Activated T-helper 2 cell treated with anti-CD3 and anti-CD28 coated beads, Interferon-gamma antibody, Interleukin-2, Interleukin-4, amounts not matched to agents 10 μg/mL and 5 μg/mL and 100 μg/mL, durations not matched to agents 14 hours and 24 hours and 36 hours (primary cell): Measurements from ENCODE around the gene EPM2AIP1. TPM values are rescaled to one million over a fixed set of nuclear protein-coding genes. Genes with fewer than 3 reads are reported as not detected.
"Not testable (repeated sequence)": the region's sequence is repeated elsewhere in the genome, so short reads cannot be mapped to it uniquely, and the experiment has no call there.

Experiments used
- DNase-seq: peaks from one replicate; pipeline ENCODE4 v3.0.0; 2021; ENCODE audit warnings: low spot score
- H3K27ac Mint-ChIP-seq: one replicate; pipeline ENCODE4 v1.8.0; 2021; ENCODE audit warnings: mixed read lengths
- H3K27me3 Mint-ChIP-seq: one replicate; pipeline ENCODE4 v1.8.0; 2021; ENCODE audit warnings: low read depth, mixed read lengths
- H3K36me3 Mint-ChIP-seq: one replicate; pipeline ENCODE4 v1.8.0; 2021; ENCODE audit warnings: low read depth, mixed read lengths
- H3K4me1 Mint-ChIP-seq: one replicate; pipeline ENCODE4 v1.8.0; 2021; ENCODE audit warnings: low read depth, mixed read lengths
- H3K4me3 Mint-ChIP-seq: one replicate; pipeline ENCODE4 v1.8.0; 2021; ENCODE audit warnings: low read depth, mild to moderate bottlenecking, moderate library complexity, mixed read lengths
- H3K9me3 Mint-ChIP-seq: one replicate; pipeline ENCODE4 v1.8.0; 2021; ENCODE audit warnings: mixed read lengths
- intact Hi-C: fragments of 100-400 bp; cut with micrococcal nuclease; formaldehyde crosslinking; loops from one replicate; pipeline ENCODE4 v1.15.1; 2023
- total RNA-seq: library from RNA; stranded (reverse); gene quantifications from 2 replicates; pipeline ENCODE4 v1.2.3, GENCODE V29; 2022

EPM2AIP1 gene
- 17.7 and 20.4 TPM in 2 replicates for total RNA-seq

DNA sequence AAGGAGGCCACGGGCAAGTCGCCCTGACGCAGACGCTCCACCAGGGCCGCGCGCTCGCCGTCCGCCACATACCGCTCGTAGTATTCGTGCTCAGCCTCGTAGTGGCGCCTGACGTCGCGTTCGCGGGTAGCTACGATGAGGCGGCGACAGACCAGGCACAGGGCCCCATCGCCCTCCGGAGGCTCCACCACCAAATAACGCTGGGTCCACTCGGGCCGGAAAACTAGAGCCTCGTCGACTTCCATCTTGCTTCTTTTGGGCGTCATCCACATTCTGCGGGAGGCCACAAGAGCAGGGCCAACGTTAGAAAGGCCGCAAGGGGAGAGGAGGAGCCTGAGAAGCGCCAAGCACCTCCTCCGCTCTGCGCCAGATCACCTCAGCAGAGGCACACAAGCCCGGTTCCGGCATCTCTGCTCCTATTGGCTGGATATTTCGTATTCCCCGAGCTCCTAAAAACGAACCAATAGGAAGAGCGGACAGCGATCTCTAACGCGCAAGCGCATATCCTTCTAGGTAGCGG, at the start of gene EPM2AIP1:
EPM2AIP1 (minus strand) TSS at position 326 of the 520 bp plus-strand sequence; CDS start at position 272, 54 bp downstream.
- Mint-ChIP-seq H3K36me3 (peaks cover 43% of the 10 kb centered on the region), H3K27me3 (no peaks in the 10 kb centered on the region), H3K9me3 (no peaks in the 10 kb centered on the region), H3K27ac (no peak within 1 kb of the TSS), H3K4me3 (no peak within 1 kb of the TSS), H3K4me1 (peaks cover 41% of the 10 kb centered on the region)
- peak; percentile 100 for DNase-seq
- intact Hi-C loops: loop anchor here (1.0 to 10.0 kb wide), 3 partner anchors 23 to 1144 kb away; partner anchors contain the start of genes ACAA1 and MYD88

DNA sequence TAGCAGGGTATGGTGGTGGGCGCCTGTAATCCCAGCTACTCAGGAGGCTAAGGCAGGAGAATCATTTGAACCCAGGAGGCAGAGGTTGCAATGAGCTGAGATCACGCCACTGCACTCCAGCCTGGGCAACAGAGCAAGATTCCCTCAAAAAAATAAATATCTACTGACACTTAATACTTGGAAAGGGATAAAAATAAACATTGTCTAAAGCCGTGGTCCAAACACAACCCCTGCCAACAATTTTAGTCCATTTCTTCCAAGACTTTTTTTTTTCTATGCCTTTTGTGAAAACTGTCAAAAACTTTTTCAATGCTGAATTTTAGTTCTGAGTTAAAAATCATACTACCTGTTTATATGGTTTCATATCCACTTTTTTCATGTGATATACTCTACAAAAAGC, 49.8 kb upstream of the EPM2AIP1 start:
- peaks cover 58% of the 10 kb centered on the region for H3K36me3 Mint-ChIP-seq
- H3K4me3 Mint-ChIP-seq, DNase-seq, H3K27ac Mint-ChIP-seq, H3K4me1 Mint-ChIP-seq, H3K9me3 Mint-ChIP-seq, H3K27me3 Mint-ChIP-seq, intact Hi-C loops: not testable (repeated sequence)

DNA sequence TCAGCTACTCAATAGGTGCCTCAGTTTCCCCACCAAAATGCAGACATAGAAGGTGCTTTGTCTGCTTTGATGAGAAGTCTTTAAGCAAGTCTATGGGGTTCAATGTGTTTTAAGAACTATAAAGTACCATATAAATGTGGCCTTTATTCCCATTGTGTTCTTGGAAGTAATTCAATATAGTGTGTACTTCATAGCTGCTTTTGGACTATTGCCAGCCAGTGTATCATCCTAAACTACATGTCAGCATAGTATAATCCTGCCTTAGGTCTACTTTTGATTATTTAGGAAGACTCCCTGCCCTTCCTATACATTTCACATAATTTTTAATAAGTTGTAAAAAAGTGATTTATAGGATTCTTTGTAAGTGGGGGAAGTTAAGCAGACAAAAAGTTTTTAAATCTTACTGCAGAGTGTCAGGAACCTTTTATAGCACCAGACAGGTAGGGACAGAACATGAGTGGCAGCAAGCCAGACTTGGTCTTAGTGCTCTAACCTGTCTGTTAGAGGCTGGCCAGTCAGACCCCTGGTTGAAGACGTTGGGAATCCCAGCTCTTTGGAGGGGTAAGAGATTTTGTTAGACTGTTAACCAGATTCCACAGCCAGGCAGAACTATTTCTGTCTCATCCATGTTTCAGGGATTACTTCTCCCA, 48.7 kb upstream of the EPM2AIP1 start:
- Mint-ChIP-seq H3K4me1 (no peaks in the 10 kb centered on the region), H3K36me3 (peaks cover 57% of the 10 kb centered on the region), H3K27ac (no peak overlapping the region), H3K4me3 (no peak overlapping the region), H3K9me3 (peaks cover 3% of the 10 kb centered on the region), H3K27me3 (no peaks in the 10 kb centered on the region)
- no peak for DNase-seq
- intact Hi-C loops: no loop called here

DNA sequence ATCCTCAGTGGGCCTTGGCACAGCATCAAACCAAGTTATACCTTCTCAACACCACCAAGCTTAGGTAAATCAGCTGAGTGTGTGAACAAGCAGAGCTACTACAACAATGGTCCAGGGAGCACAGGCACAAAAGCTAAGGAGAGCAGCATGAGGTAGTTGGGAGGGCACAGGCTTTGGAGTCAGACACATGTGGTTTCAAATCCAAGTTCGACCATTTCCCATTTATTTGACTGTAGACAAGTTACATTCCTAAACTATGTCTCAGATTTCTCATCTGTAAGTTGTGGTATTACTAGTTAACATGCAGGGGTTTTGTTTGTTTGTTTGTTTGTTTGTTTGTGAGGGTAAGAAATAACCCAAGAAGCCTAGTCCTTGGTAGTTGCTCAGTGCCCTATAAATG, 47.3 kb upstream of the EPM2AIP1 start:
- Mint-ChIP-seq H3K27ac (no peak overlapping the region), H3K4me3 (no peak overlapping the region), H3K9me3 (peaks cover 11% of the 10 kb centered on the region), H3K36me3 (peaks cover 64% of the 10 kb centered on the region), H3K4me1 (no peaks in the 10 kb centered on the region), H3K27me3 (no peaks in the 10 kb centered on the region)
- DNase-seq: no peak
- intact Hi-C loops: no loop called here

DNA sequence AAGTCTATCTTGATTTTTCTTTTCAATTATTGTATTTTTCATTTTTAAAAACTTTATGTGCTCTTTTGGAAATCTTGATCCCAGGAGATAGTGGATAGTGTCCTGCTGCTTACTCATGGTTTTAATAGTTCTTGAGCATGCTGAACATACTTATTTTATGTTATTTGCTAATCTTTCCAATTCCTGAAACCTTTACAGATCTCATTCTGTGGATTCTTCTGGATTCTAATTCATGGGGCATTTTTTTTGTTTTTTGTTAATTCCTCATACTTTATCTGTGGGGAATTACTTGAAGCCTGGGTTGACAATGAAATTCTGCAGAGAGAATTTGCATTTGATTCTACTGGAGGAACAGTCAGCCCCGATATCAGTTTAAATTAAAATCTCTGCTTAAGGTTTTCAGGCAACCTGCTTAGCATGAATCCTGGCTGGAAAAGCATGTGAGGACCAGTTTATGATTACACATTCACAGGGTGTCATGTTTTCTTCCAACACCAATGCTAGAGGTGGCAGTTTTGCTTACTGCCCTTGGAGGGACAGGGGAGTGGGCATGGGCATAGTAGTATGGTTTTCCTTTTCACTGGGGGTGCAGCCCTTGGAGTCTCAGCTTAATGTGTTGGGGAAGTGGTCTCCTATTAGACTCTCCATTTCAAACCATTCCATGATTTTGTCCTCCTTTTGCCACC, 46.4 kb upstream of the EPM2AIP1 start:
- peaks cover 11% of the 10 kb centered on the region for H3K9me3 Mint-ChIP-seq

DNA sequence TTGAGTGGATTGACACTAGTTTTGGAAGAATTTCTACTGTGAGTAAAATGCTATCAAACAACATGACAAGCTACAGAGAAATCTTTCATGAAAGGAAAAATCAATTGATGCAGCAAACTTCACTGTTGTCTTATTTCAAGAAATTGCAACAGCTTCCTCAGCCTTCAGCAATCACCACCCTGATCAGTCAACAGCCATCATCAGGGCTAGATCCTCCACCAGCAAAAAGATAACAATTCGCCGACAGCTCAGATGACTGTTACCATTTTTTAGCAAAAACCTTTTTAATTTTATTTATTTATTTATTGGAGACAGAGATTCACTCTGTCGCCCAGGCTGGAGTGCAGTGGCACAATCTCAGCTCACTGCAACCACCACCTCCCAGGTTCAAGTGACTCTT, 44.4 kb upstream of the EPM2AIP1 start:
- Mint-ChIP-seq H3K9me3 (peaks cover 11% of the 10 kb centered on the region), H3K4me3 (no peak overlapping the region), H3K27me3 (no peaks in the 10 kb centered on the region), H3K27ac (no peak overlapping the region), H3K4me1 (no peaks in the 10 kb centered on the region), H3K36me3 (peaks cover 82% of the 10 kb centered on the region)
- DNase-seq: no peak
- intact Hi-C loops: no loop called here

More for the DNA sequence above, 46.4 kb upstream of the EPM2AIP1 start:
- no peak overlapping the region for H3K27ac Mint-ChIP-seq
- intact Hi-C loops: no loop called here
- no peaks in the 10 kb centered on the region for H3K27me3 Mint-ChIP-seq
- peaks cover 69% of the 10 kb centered on the region for H3K36me3 Mint-ChIP-seq
- no peak for DNase-seq
- no peaks in the 10 kb centered on the region for H3K4me1 Mint-ChIP-seq
- no peak overlapping the region for H3K4me3 Mint-ChIP-seq

DNA sequence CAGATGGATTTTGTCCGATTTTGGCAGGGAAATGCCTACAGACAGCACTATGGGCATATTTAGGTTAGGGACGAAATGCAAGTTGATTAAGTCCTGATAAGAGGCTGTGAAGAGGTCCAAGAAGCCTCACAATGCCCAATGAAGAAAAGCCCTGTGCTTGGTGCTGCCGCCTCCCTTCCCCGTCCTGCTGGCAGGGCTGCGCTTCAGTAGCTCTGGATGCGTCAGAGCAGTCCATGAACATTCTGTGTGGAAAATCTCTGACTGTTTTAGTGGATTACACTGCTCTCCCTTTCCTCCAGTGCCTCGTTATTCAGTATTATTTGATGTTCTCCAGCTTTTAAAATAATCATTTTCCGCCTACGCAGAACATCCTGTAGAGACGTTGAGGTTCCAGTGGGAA, 40.0 kb upstream of the EPM2AIP1 start:
- Mint-ChIP-seq H3K36me3 (peaks cover 81% of the 10 kb centered on the region), H3K4me3 (no peak overlapping the region), H3K4me1 (no peaks in the 10 kb centered on the region), H3K27me3 (no peaks in the 10 kb centered on the region), H3K27ac (no peak overlapping the region), H3K9me3 (peaks cover 11% of the 10 kb centered on the region)
- DNase-seq: no peak
- intact Hi-C loops: no loop called here

DNA sequence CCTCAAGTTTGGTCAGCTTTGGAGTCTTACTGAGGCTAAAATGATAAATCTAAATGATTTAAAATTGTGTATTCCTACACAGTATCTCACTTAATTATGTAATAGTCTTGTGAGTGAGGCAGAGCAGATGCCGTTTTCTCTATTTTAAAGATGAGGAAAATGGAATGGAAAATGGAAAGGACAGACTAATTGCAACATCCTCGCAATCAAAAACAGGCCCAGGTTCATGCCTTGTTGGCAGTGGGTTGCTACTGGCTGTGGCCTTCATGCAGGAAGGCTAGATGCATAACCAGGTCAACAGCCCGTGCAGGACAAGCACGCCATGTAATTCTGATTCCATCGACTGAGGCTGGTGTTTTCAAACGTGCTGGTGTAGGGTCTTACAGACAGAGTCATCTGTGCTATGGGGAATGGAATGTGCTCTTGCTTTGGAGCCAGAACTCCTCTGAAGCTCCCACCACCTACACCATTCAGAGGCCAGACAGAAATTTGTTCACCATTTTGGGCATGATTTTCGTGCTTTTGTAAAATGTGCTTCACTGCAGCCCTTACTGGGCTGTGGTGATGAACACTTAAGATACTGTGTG, 38.3 kb upstream of the EPM2AIP1 start:
- Mint-ChIP-seq H3K9me3 (peaks cover 4% of the 10 kb centered on the region), H3K36me3 (peaks cover 83% of the 10 kb centered on the region), H3K27me3 (no peaks in the 10 kb centered on the region), H3K4me1 (no peaks in the 10 kb centered on the region), H3K4me3 (no peak overlapping the region), H3K27ac (no peak overlapping the region)
- no peak for DNase-seq
- intact Hi-C loops: no loop called here

DNA sequence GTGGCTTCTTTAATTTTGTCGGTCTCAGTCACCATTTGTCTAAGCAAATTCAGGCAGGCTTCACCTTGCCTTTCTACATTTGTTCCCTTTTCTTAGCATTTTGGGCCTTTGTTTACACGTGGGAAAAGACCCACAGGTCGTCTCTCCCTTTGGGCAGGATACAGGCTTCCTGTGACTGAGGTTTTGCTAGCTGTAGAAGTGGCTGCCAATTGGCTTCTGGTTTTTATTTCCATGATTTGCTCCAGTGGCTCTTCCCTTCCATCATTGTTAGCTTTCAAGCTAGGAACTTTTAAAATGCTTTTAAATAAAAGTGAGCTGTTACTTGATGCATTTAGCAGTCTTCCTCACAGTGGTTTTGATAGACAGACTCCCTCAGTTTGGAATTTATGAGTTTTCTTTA, 37.7 kb upstream of the EPM2AIP1 start:
- Mint-ChIP-seq H3K4me1 (no peaks in the 10 kb centered on the region), H3K9me3 (no peaks in the 10 kb centered on the region), H3K27me3 (no peaks in the 10 kb centered on the region), H3K4me3 (no peak overlapping the region), H3K27ac (no peak overlapping the region), H3K36me3 (peaks cover 83% of the 10 kb centered on the region)
- intact Hi-C loops: no loop called here
- no peak for DNase-seq

DNA sequence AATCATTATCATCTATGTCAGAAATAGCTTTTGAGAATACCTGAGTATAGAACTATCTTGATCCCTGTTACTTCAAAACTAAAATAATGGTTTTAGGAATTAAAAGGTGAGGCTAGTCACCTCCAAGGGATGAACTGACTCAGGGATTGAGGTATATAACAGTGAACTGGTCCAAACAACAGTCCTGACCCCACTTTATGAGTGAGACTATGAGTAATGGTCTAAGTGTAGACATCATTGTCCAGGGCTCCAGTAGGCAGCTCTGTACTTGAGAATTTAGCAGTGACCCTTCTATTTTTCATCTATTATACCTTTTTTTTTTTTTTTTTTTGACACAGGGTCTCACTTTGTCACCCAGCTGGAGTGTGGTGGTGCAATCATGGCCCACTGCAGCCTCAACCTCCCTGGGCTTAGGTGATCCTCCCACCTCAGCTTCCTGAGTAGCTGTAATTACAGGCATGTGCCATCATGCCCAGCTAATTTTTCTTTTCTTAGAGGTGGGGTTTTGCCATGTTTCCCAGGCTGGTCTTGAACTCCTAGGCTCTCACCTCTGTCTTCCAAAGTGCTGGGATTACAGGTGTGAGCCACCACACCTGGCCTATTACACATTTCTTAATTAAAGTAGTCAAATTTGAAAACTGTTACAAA, 36.7 kb upstream of the EPM2AIP1 start:
- intact Hi-C loops: no loop called here
- Mint-ChIP-seq H3K4me1 (peaks cover 4% of the 10 kb centered on the region), H3K9me3 (no peaks in the 10 kb centered on the region), H3K27me3 (no peaks in the 10 kb centered on the region), H3K4me3 (no peak overlapping the region), H3K27ac (no peak overlapping the region), H3K36me3 (peaks cover 79% of the 10 kb centered on the region)
- DNase-seq: no peak

DNA sequence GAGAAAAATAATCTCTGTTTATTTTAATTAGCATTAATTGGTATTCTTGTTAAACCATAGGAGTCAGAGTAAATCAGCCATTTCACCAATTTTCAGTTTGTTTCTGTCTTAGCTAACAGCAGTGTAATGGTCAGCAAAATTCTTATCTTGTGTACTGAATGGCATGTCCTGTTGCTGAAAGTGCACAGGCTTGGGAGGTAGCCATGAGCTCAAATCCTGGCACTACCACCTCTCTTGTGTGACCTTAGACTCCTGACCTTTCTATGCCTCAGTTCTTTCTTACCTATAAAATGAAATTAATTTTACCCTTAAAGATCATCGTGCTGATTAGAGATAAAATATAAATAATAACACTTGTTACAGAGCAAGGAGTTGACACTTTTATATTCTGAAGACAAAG, 36.2 kb upstream of the EPM2AIP1 start:
- peaks cover 79% of the 10 kb centered on the region for H3K36me3 Mint-ChIP-seq
- no peaks in the 10 kb centered on the region for H3K9me3 Mint-ChIP-seq
- no peaks in the 10 kb centered on the region for H3K27me3 Mint-ChIP-seq
- intact Hi-C loops: no loop called here
- DNase-seq: no peak
- H3K4me1 Mint-ChIP-seq: peaks cover 7% of the 10 kb centered on the region
- H3K4me3 Mint-ChIP-seq: no peak overlapping the region
- H3K27ac Mint-ChIP-seq: no peak overlapping the region

DNA sequence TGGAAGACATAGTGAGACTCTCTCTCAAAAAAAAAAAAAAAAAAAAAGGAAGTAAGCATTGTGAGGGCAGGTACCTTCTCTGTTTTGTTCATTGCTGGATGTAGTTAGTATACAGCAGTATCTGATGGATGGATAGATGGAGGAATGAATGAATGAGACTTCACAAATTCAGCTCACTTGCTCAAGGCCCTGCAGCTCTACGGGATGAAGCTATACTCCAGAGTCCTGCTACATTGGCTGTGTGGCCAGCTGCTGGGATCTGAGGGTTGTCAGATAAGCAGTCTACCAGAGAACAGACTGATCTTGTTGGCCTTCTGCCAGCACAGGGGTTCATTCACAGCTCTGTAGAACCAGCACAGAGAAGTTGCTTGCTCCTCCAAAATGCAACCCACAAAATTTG, 35.4 kb upstream of the EPM2AIP1 start:
- intact Hi-C loops: no loop called here
- no peaks in the 10 kb centered on the region for H3K9me3 Mint-ChIP-seq
- no peak for DNase-seq
- H3K27me3 Mint-ChIP-seq: no peaks in the 10 kb centered on the region
- peaks cover 79% of the 10 kb centered on the region for H3K36me3 Mint-ChIP-seq
- peaks cover 7% of the 10 kb centered on the region for H3K4me1 Mint-ChIP-seq
- no peak overlapping the region for H3K27ac Mint-ChIP-seq
- no peak overlapping the region for H3K4me3 Mint-ChIP-seq

DNA sequence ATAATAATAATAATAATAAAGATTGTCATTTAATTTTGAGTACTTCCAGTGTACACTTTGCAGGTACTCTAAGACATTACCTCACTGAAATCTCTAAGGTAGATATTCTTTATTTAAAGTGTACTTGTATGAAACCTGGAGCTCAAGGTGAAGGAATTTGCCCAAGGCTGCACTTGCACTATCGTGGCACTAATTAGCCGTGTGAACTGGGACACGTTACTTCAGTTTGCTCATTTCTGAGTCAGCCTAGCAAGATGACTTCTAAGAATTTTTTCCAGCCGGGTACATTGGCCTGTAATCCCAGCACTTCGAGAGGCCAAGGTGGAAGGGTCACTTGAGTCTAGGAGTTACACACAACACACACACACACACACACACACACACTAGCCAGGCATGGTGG, 33.9 kb upstream of the EPM2AIP1 start:
- Mint-ChIP-seq H3K36me3 (peaks cover 81% of the 10 kb centered on the region), H3K9me3 (no peaks in the 10 kb centered on the region), H3K4me3 (no peak overlapping the region), H3K27ac (no peak overlapping the region), H3K27me3 (no peaks in the 10 kb centered on the region), H3K4me1 (peaks cover 7% of the 10 kb centered on the region)
- intact Hi-C loops: no loop called here
- no peak for DNase-seq
